ENCODE results near the gene HTR3E. TPM values are rescaled to one million over a fixed set of nuclear protein-coding genes. Genes with fewer than 3 reads are reported as not detected.

Gene HTR3E
- total and polyA plus RNA-seq, 2 of the 13 experiments (the other 11 are each of a cell fraction or from before 2014, with no cell fraction given) = not detected

DNA sequence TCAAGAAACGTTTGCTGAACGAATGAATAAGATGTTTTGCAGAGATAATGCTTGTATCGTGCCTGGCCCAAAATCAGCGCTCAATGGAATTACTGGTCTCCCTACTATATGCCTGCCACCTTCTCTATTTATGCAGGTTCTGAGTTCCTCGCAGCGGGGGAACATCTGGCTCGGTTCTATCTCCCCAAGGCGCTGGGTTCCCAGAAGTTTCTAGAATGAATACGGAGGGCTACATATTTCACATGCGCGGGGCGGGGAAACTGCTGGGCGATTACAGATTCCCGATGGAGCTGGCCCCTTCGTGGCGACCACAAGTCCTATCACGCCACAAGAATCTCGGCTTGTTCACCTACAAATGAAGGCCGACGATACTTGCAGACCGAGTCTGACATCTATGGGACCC lies 37.9 kb downstream of the HTR3E start (continued):
- TF ChIP-seq, protein P1, sequence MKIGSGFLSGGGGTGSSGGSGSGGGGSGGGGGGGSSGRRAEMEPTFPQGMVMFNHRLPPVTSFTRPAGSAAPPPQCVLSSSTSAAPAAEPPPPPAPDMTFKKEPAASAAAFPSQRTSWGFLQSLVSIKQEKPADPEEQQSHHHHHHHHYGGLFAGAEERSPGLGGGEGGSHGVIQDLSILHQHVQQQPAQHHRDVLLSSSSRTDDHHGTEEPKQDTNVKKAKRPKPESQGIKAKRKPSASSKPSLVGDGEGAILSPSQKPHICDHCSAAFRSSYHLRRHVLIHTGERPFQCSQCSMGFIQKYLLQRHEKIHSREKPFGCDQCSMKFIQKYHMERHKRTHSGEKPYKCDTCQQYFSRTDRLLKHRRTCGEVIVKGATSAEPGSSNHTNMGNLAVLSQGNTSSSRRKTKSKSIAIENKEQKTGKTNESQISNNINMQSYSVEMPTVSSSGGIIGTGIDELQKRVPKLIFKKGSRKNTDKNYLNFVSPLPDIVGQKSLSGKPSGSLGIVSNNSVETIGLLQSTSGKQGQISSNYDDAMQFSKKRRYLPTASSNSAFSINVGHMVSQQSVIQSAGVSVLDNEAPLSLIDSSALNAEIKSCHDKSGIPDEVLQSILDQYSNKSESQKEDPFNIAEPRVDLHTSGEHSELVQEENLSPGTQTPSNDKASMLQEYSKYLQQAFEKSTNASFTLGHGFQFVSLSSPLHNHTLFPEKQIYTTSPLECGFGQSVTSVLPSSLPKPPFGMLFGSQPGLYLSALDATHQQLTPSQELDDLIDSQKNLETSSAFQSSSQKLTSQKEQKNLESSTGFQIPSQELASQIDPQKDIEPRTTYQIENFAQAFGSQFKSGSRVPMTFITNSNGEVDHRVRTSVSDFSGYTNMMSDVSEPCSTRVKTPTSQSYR (CRISPR knock-in tag; IDR thresholded peaks at IDR 0.05; ENCODE audit: borderline replicate concordance) = no peak
- TF ChIP-seq ZFP1 (CRISPR knock-in tag; IDR thresholded peaks at IDR 0.05) = no peak
- TF ChIP-seq, protein P2, sequence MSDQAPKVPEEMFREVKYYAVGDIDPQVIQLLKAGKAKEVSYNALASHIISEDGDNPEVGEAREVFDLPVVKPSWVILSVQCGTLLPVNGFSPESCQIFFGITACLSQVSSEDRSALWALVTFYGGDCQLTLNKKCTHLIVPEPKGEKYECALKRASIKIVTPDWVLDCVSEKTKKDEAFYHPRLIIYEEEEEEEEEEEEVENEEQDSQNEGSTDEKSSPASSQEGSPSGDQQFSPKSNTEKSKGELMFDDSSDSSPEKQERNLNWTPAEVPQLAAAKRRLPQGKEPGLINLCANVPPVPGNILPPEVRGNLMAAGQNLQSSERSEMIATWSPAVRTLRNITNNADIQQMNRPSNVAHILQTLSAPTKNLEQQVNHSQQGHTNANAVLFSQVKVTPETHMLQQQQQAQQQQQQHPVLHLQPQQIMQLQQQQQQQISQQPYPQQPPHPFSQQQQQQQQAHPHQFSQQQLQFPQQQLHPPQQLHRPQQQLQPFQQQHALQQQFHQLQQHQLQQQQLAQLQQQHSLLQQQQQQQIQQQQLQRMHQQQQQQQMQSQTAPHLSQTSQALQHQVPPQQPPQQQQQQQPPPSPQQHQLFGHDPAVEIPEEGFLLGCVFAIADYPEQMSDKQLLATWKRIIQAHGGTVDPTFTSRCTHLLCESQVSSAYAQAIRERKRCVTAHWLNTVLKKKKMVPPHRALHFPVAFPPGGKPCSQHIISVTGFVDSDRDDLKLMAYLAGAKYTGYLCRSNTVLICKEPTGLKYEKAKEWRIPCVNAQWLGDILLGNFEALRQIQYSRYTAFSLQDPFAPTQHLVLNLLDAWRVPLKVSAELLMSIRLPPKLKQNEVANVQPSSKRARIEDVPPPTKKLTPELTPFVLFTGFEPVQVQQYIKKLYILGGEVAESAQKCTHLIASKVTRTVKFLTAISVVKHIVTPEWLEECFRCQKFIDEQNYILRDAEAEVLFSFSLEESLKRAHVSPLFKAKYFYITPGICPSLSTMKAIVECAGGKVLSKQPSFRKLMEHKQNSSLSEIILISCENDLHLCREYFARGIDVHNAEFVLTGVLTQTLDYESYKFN (CRISPR knock-in tag; conservative IDR thresholded peaks at IDR 0.05) = no peak
- no peak for TF ChIP-seq YEATS2 (CRISPR knock-in tag; IDR thresholded peaks at IDR 0.05; ENCODE audit: borderline replicate concordance)
- TF ChIP-seq JDP2 (CRISPR knock-in tag; IDR thresholded peaks at IDR 0.05; ENCODE audit: borderline replicate concordance) = no peak
- TF ChIP-seq, protein P3, sequence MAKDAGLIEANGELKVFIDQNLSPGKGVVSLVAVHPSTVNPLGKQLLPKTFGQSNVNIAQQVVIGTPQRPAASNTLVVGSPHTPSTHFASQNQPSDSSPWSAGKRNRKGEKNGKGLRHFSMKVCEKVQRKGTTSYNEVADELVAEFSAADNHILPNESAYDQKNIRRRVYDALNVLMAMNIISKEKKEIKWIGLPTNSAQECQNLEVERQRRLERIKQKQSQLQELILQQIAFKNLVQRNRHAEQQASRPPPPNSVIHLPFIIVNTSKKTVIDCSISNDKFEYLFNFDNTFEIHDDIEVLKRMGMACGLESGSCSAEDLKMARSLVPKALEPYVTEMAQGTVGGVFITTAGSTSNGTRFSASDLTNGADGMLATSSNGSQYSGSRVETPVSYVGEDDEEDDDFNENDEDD (CRISPR knock-in tag; IDR thresholded peaks at IDR 0.05; ENCODE audit: borderline replicate concordance) = no peak
- TF ChIP-seq AGO1 (IDR thresholded peaks at IDR 0.05; ENCODE audit: low read depth, low read length, poor library complexity, severe bottlenecking) = no peak
- no peak for TF ChIP-seq NFKBIZ (CRISPR knock-in tag; IDR thresholded peaks at IDR 0.05)
- no peak for TF ChIP-seq ISL2 (CRISPR knock-in tag; IDR thresholded peaks at IDR 0.05)
- TF ChIP-seq, protein P4, sequence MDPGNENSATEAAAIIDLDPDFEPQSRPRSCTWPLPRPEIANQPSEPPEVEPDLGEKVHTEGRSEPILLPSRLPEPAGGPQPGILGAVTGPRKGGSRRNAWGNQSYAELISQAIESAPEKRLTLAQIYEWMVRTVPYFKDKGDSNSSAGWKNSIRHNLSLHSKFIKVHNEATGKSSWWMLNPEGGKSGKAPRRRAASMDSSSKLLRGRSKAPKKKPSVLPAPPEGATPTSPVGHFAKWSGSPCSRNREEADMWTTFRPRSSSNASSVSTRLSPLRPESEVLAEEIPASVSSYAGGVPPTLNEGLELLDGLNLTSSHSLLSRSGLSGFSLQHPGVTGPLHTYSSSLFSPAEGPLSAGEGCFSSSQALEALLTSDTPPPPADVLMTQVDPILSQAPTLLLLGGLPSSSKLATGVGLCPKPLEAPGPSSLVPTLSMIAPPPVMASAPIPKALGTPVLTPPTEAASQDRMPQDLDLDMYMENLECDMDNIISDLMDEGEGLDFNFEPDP (CRISPR knock-in tag; conservative IDR thresholded peaks at IDR 0.05) = 0 out of 2 replicates have a peak, but pooled peaks have one; percentile 71
- TF ChIP-seq MIER2 (CRISPR knock-in tag; IDR thresholded peaks at IDR 0.05) = no peak
- TF ChIP-seq ZSCAN22 (CRISPR knock-in tag; IDR thresholded peaks at IDR 0.05) = no peak
- TF ChIP-seq ZNF557 (CRISPR knock-in tag; IDR thresholded peaks at IDR 0.05) = no peak
- no peak for TF ChIP-seq XRCC5 (optimal IDR thresholded peaks at IDR 0.05; ENCODE audit: low read length)
- no peak for TF ChIP-seq HOXA5 (CRISPR knock-in tag; IDR thresholded peaks at IDR 0.05)
- no peak for TF ChIP-seq MBNL3 (CRISPR knock-in tag; conservative IDR thresholded peaks at IDR 0.05)
- TF ChIP-seq, protein P5, sequence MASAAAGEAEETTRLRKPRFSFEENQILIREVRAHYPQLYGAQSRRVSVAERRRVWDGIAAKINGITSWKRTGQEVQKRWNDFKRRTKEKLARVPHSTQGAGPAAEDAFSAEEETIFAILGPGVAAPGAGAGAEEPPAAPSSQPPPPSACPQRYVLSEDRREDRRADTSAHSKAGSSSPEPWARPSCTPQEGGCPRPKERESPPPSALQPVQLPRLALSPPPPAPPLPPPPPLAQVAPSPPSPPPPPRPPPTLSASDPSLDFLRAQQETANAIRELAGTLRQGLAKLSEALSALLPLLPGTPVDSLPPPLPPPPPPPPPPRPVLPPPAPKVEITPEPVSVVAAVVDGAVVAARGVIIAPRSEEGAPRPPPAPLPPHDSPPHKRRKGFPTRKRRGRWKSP (CRISPR knock-in tag; IDR thresholded peaks at IDR 0.05) = no peak; the same call in 1 of the 2 replicates
- TF ChIP-seq, protein P6, sequence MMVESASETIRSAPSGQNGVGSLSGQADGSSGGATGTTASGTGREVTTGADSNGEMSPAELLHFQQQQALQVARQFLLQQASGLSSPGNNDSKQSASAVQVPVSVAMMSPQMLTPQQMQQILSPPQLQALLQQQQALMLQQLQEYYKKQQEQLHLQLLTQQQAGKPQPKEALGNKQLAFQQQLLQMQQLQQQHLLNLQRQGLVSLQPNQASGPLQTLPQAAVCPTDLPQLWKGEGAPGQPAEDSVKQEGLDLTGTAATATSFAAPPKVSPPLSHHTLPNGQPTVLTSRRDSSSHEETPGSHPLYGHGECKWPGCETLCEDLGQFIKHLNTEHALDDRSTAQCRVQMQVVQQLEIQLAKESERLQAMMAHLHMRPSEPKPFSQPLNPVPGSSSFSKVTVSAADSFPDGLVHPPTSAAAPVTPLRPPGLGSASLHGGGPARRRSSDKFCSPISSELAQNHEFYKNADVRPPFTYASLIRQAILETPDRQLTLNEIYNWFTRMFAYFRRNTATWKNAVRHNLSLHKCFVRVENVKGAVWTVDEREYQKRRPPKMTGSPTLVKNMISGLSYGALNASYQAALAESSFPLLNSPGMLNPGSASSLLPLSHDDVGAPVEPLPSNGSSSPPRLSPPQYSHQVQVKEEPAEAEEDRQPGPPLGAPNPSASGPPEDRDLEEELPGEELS (CRISPR knock-in tag; IDR thresholded peaks at IDR 0.05) = no peak
- TF ChIP-seq MTA1 (CRISPR knock-in tag; IDR thresholded peaks at IDR 0.05; ENCODE audit: borderline replicate concordance) = no peak

Measured in HepG2 (cell line).